ENCODE measurements around the gene ABCA1. TPM values are rescaled to one million over a fixed set of nuclear protein-coding genes. Genes with fewer than 3 reads are reported as not detected.

ABCA1 gene
- total RNA-seq, 2 experiments from 2014 or later, result 0.09 to 0.23 TPM

GRCh38 chr9:104747245-104747564 is 180.8 kb downstream of the ABCA1 start:
- no peaks in the 10 kb centered on the region for H3K27me3 Mint-ChIP-seq
- peaks cover 9% of the 10 kb centered on the region for H3K36me3 Mint-ChIP-seq
- DNase-seq (no peak), ATAC-seq (no peak)
- no peaks in the 10 kb centered on the region for H3K9me3 Mint-ChIP-seq (ENCODE audit: low read depth)
- H3K27ac Mint-ChIP-seq, result peak overlapping the region; percentile 90
- peaks cover 21% of the 10 kb centered on the region for H3K4me1 Mint-ChIP-seq
- CTCF ChIA-PET, result interaction anchor here (2.4 to 2.7 kb wide), 2 partner anchors 14 to 16 kb away, joined by 6 to 10 read pairs; partner anchors contain the start of gene NIPSNAP3B
- H3K4me3 Mint-ChIP-seq, result peak overlapping the region; percentile 91

- DNase-seq (no peak), ATAC-seq (no peak)
- Mint-ChIP-seq H3K9me3 (ENCODE audit: low read depth) (no peaks in the 10 kb centered on the region), H3K4me1 (peaks cover 21% of the 10 kb centered on the region), H3K36me3 (peaks cover 7% of the 10 kb centered on the region), H3K4me3 (peak overlapping the region; percentile 91), H3K27me3 (no peaks in the 10 kb centered on the region), H3K27ac (peak overlapping the region; percentile 90)
- CTCF ChIA-PET, result interaction anchor here (2.4 to 2.7 kb wide), 2 partner anchors 14 to 17 kb away, joined by 6 to 10 read pairs; partner anchors contain the start of gene NIPSNAP3B
Measured at GRCh38 chr9:104746798-104747197, 181.2 kb downstream of the ABCA1 start.

- no peak overlapping the region for H3K27ac Mint-ChIP-seq
- ATAC-seq, result no peak
- H3K36me3 Mint-ChIP-seq, result peaks cover 7% of the 10 kb centered on the region
- H3K4me1 Mint-ChIP-seq, result peaks cover 21% of the 10 kb centered on the region
- H3K9me3 Mint-ChIP-seq (ENCODE audit: low read depth), result no peaks in the 10 kb centered on the region
- peak overlapping the region; percentile 91 for H3K4me3 Mint-ChIP-seq
- H3K27me3 Mint-ChIP-seq, result no peaks in the 10 kb centered on the region
- CTCF ChIA-PET, result interaction anchor here (2.4 to 2.7 kb wide), 2 partner anchors 15 to 17 kb away, joined by 6 to 10 read pairs; partner anchors contain the start of gene NIPSNAP3B
- no peak for DNase-seq
Measured at GRCh38 chr9:104746285-104746684, 181.7 kb downstream of the ABCA1 start.

GRCh38 chr9:104745852-104746251 is 182.1 kb downstream of the ABCA1 start:
- H3K27ac Mint-ChIP-seq, result peak overlapping the region; percentile 36
- peaks cover 21% of the 10 kb centered on the region for H3K4me1 Mint-ChIP-seq
- H3K27me3 Mint-ChIP-seq, result no peaks in the 10 kb centered on the region
- no peak overlapping the region for H3K4me3 Mint-ChIP-seq
- H3K36me3 Mint-ChIP-seq, result peaks cover 5% of the 10 kb centered on the region
- no peak for ATAC-seq
- CTCF ChIA-PET, result interaction anchor here (2.4 to 2.7 kb wide), 2 partner anchors 15 to 18 kb away, joined by 6 to 10 read pairs; partner anchors contain the start of gene NIPSNAP3B
- DNase-seq, result no peak
- H3K9me3 Mint-ChIP-seq (ENCODE audit: low read depth), result no peaks in the 10 kb centered on the region

DNA sequence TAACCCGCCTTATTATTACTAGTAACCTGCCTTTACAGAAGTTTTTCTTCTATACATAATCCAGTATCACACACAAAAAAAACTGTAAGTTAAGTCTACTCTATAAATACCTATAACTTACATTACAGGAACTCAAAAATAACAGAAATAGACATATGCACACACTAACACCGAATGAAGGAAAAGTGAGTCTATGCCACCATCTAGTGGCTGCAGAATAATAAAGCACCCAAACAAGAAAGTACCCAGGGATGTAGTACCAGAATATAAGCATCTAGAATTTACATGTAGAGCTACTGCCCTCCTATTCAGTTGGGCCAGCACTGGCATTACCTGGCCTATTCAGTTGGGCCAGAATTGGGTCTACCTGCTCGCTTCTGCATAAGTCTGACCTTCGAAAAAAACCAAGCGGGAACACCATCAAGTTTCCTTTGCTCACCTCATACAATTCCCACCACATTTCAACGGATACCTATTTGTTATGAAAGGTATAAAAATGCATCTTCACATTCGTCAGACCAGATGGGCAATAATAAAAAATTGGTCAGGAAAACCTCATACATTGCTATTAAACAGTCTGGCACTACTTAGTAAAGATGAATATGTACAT is 184.5 kb downstream of the ABCA1 start:
- ATAC-seq, result no peak
- Mint-ChIP-seq H3K4me1 (peaks cover 8% of the 10 kb centered on the region), H3K27me3 (no peaks in the 10 kb centered on the region), H3K9me3 (ENCODE audit: low read depth) (no peaks in the 10 kb centered on the region), H3K4me3 (no peak overlapping the region), H3K36me3 (no peaks in the 10 kb centered on the region), H3K27ac (no peak overlapping the region)
- peak; percentile 45 for DNase-seq
- CTCF ChIA-PET, result interaction anchor here (0.7 to 1.2 kb wide), 3 partner anchors 69 to 1345 kb away, joined by 3 read pairs; partner anchors contain the start of gene SMC2

DNA sequence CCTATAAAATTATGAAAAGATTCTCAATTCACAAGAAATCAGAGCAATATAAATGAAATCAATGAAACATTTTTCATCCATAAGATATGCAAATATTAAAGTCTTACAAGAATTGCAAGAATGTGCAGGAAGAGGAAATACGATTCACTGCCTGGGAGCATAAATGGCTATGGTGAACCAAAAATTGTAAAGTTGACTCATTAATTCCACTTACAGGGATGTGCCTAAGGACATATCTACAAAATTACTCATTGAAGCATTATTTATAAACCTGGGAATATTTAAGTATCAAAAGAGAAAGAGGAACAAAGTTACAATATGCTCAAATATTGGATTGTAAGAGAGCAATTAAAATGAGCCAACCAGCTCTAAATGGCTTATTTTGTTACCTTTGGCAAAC is 187.3 kb downstream of the ABCA1 start:
- no peaks in the 10 kb centered on the region for H3K36me3 Mint-ChIP-seq
- H3K4me3 Mint-ChIP-seq, result no peak overlapping the region
- no peaks in the 10 kb centered on the region for H3K9me3 Mint-ChIP-seq (ENCODE audit: low read depth)
- peaks cover 5% of the 10 kb centered on the region for H3K4me1 Mint-ChIP-seq
- H3K27me3 Mint-ChIP-seq, result no peaks in the 10 kb centered on the region
- CTCF ChIA-PET, result interaction anchor here (1.5 kb wide), 1 partner anchor 15 kb away, joined by 3 read pairs; no protein-coding TSS in a partner anchor
- no peak for DNase-seq
- no peak for ATAC-seq
- no peak overlapping the region for H3K27ac Mint-ChIP-seq

DNA sequence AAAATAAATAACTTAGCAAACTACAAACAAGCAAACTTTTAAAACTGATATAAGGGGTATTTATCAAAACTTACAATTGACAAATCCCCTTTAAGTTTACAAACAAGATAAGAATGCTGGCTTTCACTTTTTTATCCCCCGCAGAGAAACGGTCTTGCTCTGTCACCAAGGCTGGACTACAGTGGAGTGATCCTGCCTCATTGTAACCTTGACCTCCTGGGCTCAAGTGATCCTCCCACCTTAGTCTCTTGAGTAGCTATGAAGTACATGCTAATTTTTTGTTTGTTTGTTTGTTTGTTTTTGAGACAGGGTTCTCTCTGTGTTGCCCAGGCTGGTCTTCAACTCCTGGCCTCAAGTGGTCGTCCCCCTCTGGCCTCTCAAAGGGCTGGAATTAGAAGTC is 189.5 kb downstream of the ABCA1 start:
- H3K27me3 Mint-ChIP-seq, result no peaks in the 10 kb centered on the region
- H3K4me1 Mint-ChIP-seq, result peaks cover 5% of the 10 kb centered on the region

More for the DNA sequence above, 189.5 kb downstream of the ABCA1 start:
- no peak overlapping the region for H3K4me3 Mint-ChIP-seq
- H3K27ac Mint-ChIP-seq, result no peak overlapping the region
- CTCF ChIA-PET, result no interaction called here
- no peaks in the 10 kb centered on the region for H3K9me3 Mint-ChIP-seq (ENCODE audit: low read depth)
- ATAC-seq (no peak), DNase-seq (no peak)
- H3K36me3 Mint-ChIP-seq, result no peaks in the 10 kb centered on the region

Other genes with a start within 250 kb of the ABCA1 start
- not detected for gene OR13D1, start 233.6 kb downstream of the ABCA1 start, total RNA-seq
- 10 to 100 TPM; 14.1 to 16.2 TPM for gene NIPSNAP3A, start 180.5 kb downstream of the ABCA1 start, total RNA-seq
- gene NIPSNAP3B, start 164.0 kb downstream of the ABCA1 start, total RNA-seq, result 1 to 10 TPM in 1 of 2 experiments, under 1 TPM in 1; 0.91 to 1.1 TPM